SJSA1 (cell line): Measurements from ENCODE around the gene NFKBIL1. TPM values are rescaled to one million over a fixed set of nuclear protein-coding genes. Genes with fewer than 3 reads are reported as not detected.
"Not testable (repeated sequence)": the region's sequence is repeated elsewhere in the genome, so short reads cannot be mapped to it uniquely, and the experiment has no call there.

Source experiments
- DNase-seq, 2 experiments: peaks; one replicate each; pipeline ENCODE4 v3.0.0-alpha.2; 2015 to 2020; ENCODE audit warnings: low spot score in 2 of 2, low read depth in 1 of 2
- H3K27ac ChIP-seq: fragments of 250-450 bp; sonication (Bioruptor Pico); 2 replicates; pipeline ENCODE4 v1.5.1; 2020; ENCODE audit warnings: mild to moderate bottlenecking, moderate library complexity
- H3K27me3 ChIP-seq: fragments of 250-450 bp; sonication (Bioruptor Pico); replicated peaks from 2 replicates; pipeline ENCODE4 v1.5.1; 2020; ENCODE audit warnings: mild to moderate bottlenecking, moderate library complexity
- H3K36me3 ChIP-seq: fragments of 250-450 bp; sonication (Bioruptor Pico); 2 replicates; pipeline ENCODE4 v1.5.1; 2020; ENCODE audit warnings: mild to moderate bottlenecking
- H3K4me1 ChIP-seq: fragments of 250-450 bp; sonication (Bioruptor Pico); replicated peaks from 2 replicates; pipeline ENCODE4 v1.6.1; 2021; ENCODE audit warnings: mild to moderate bottlenecking
- H3K4me3 ChIP-seq: fragments of 250-450 bp; sonication (Bioruptor Pico); 2 replicates; pipeline ENCODE4 v1.5.1; 2020; ENCODE audit warnings: mild to moderate bottlenecking
- H3K9me3 ChIP-seq: fragments of 250-450 bp; sonication (Bioruptor Pico); replicated peaks from 2 replicates; pipeline ENCODE4 v1.5.1; 2020; ENCODE audit warnings: mild to moderate bottlenecking
- total RNA-seq: library from RNA; depleted of rRNA; stranded (reverse); fragments of >200 nt; shearing (Covaris generic); gene quantifications from 2 replicates; pipeline ENCODE4 v1.2.3, GENCODE V29; 2014

Gene NFKBIL1
- total RNA-seq, 1 experiment from 2014 or later: 21.0 TPM

GRCh38 chr6:31543639-31544038 lies 3.8 kb upstream of the NFKBIL1 start:
- H3K9me3 ChIP-seq: no peaks in the 10 kb centered on the region
- peaks cover 32% of the 10 kb centered on the region for H3K4me1 ChIP-seq
- H3K27ac ChIP-seq: no peak overlapping the region
- DNase-seq: no peak
- H3K27me3 ChIP-seq: no peaks in the 10 kb centered on the region
- no peak overlapping the region for H3K4me3 ChIP-seq
- peaks cover 34% of the 10 kb centered on the region for H3K36me3 ChIP-seq

- peaks cover 24% of the 10 kb centered on the region for H3K4me1 ChIP-seq
- H3K9me3 ChIP-seq: no peaks in the 10 kb centered on the region
- DNase-seq: no peak
- no peak overlapping the region for H3K4me3 ChIP-seq
- H3K27ac ChIP-seq: no peak overlapping the region
- no peaks in the 10 kb centered on the region for H3K27me3 ChIP-seq
- peaks cover 34% of the 10 kb centered on the region for H3K36me3 ChIP-seq
Measured at GRCh38 chr6:31544676-31545075, 2.7 kb upstream of the NFKBIL1 start.

DNA sequence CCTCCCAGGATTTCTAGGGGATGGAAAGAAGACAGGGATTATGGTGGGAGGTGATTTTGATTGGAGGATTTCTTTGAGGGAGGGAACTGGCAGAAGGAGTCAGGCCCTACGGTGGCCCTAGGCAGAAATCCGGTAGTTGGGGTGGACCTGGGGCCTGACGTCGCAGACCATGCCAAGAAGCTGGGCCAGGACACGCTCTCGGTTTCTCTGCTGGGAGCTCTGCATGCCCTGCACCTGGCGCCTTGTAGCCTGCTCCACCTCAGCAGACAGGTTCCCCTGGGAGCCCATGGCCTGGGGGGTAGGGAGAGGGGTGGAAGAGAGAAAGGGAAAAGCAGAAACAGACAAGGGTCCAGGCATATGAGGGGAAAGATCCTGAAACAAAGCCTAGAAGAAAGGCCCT lies 2.1 kb upstream of the NFKBIL1 start:
- Histone ChIP-seq H3K4me1 (peaks cover 17% of the 10 kb centered on the region), H3K36me3 (peaks cover 29% of the 10 kb centered on the region), H3K27ac (no peak overlapping the region), H3K9me3 (no peaks in the 10 kb centered on the region), H3K4me3 (no peak overlapping the region), H3K27me3 (no peaks in the 10 kb centered on the region)
- DNase-seq: no peak

- peak; percentile 87 to 89 for DNase-seq
- Histone ChIP-seq H3K27ac (peak within 1 kb of the TSS; percentile 59), H3K36me3 (peaks cover 26% of the 10 kb centered on the region), H3K9me3 (no peaks in the 10 kb centered on the region), H3K4me1 (peaks cover 16% of the 10 kb centered on the region), H3K27me3 (no peaks in the 10 kb centered on the region), H3K4me3 (peak within 1 kb of the TSS; percentile 36)
Measured at GRCh38 chr6:31546339-31546957, 960 bp upstream of the NFKBIL1 start, which contains the start of gene ATP6V1G2. Gene ATP6V1G2 (minus strand): TSS chr6:31546608. CDS start chr6:31546559, 49 bp downstream.

- DNase-seq: no peak
- Histone ChIP-seq H3K9me3 (no peaks in the 10 kb centered on the region), H3K27ac (peak overlapping the region; percentile 59), H3K27me3 (no peaks in the 10 kb centered on the region), H3K36me3 (peaks cover 33% of the 10 kb centered on the region), H3K4me1 (peaks cover 11% of the 10 kb centered on the region), H3K4me3 (peak overlapping the region; percentile 36)
Measured at GRCh38 chr6:31547727-31548543, 527 bp downstream of the NFKBIL1 start.

DNA sequence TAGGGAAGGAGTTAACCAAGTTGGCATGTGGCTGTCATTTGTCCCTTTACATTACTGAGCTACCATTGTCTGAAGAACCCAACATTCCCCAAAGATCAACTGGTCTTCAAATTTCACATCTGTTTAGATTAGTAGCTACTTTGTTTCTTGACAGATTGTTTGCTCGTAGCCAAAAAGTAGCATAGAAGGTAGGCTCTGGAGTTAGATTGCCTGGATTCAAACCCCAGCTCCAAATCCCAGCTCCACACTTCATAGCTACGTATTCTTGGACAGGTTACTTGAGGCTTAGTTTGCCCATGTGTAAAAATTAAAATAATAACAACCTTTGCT lies 1.1 kb downstream of the NFKBIL1 start:
- H3K9me3 ChIP-seq: no peaks in the 10 kb centered on the region
- H3K27ac ChIP-seq: no peak overlapping the region
- H3K27me3 ChIP-seq: no peaks in the 10 kb centered on the region
- H3K4me3 ChIP-seq: no peak overlapping the region
- no peak for DNase-seq
- peaks cover 9% of the 10 kb centered on the region for H3K4me1 ChIP-seq
- H3K36me3 ChIP-seq: peaks cover 39% of the 10 kb centered on the region

DNA sequence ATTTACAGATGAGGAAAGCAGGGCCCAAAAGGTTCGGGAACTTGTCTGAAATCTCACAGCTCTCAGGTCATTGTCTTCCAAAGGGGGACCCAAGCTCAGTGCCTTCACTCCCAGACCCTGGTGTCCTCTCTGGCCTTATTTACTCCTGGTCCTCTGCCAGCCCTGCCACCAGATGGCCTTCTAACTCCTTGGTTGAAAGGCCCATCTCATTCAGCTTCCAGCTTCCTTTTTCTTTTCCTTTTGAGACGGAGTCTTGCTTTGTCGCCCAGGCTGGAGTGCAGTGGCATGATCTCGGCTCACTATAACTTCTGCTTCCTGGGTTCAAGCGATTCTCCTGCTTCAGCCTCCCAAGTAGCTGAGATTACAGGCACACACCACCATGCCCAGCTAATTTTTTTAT lies 4.0 kb downstream of the NFKBIL1 start:
- H3K27me3 ChIP-seq, H3K9me3 ChIP-seq, H3K4me3 ChIP-seq, H3K4me1 ChIP-seq, H3K27ac ChIP-seq: not testable (repeated sequence)
- H3K36me3 ChIP-seq: peaks cover 46% of the 10 kb centered on the region
- DNase-seq: peak in 1 of 2 experiments; percentile 28

DNA sequence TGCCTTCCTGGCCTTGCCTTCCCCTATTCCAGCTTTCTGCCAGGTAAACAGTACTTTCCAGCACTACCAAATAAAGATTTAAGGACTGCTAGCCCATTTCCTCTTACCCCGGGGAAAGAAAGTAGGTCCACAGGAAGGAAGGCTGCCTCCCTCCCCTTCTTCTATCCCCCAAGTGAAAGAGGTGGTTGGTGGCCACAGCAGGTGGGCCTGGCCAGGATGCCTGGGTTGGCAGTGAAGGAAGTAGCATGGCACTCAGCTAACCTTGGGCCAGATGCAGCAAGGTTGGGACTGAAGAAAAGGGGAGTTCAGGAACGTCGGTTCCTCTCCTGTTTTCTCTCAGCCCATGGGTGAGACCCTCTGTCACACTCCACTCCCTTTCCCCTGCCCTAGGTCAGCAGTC lies 8.9 kb downstream of the NFKBIL1 start:
- DNase-seq: no peak
- Histone ChIP-seq H3K36me3 (peaks cover 51% of the 10 kb centered on the region), H3K4me1 (peaks cover 28% of the 10 kb centered on the region), H3K4me3 (no peak overlapping the region), H3K27ac (no peak overlapping the region), H3K9me3 (no peaks in the 10 kb centered on the region), H3K27me3 (no peaks in the 10 kb centered on the region)

GRCh38 chr6:31557443-31558317 lies 10.3 kb downstream of the NFKBIL1 start:
- no peak overlapping the region for H3K4me3 ChIP-seq
- no peak overlapping the region for H3K27ac ChIP-seq
- H3K4me1 ChIP-seq: peaks cover 28% of the 10 kb centered on the region
- no peaks in the 10 kb centered on the region for H3K9me3 ChIP-seq
- DNase-seq: no peak
- H3K27me3 ChIP-seq: no peaks in the 10 kb centered on the region
- peaks cover 47% of the 10 kb centered on the region for H3K36me3 ChIP-seq

DNA sequence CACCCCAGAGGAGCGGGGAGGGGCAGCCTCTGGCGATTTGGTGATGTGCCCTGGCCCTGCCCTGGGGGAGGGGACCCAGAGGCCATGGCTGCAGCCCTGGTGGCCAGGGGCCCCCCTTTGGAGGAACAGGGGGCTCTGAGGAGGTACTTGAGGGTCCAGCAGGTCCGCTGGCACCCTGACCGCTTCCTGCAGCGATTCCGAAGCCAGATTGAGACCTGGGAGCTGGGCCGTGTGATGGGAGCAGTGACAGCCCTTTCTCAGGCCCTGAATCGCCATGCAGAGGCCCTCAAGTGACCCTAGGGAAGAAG lies 10.9 kb downstream of the NFKBIL1 start:
- no peaks in the 10 kb centered on the region for H3K27me3 ChIP-seq
- no peaks in the 10 kb centered on the region for H3K9me3 ChIP-seq
- no peak overlapping the region for H3K27ac ChIP-seq
- H3K4me3 ChIP-seq: no peak overlapping the region
- peaks cover 34% of the 10 kb centered on the region for H3K4me1 ChIP-seq
- peaks cover 43% of the 10 kb centered on the region for H3K36me3 ChIP-seq
- DNase-seq: no peak

DNA sequence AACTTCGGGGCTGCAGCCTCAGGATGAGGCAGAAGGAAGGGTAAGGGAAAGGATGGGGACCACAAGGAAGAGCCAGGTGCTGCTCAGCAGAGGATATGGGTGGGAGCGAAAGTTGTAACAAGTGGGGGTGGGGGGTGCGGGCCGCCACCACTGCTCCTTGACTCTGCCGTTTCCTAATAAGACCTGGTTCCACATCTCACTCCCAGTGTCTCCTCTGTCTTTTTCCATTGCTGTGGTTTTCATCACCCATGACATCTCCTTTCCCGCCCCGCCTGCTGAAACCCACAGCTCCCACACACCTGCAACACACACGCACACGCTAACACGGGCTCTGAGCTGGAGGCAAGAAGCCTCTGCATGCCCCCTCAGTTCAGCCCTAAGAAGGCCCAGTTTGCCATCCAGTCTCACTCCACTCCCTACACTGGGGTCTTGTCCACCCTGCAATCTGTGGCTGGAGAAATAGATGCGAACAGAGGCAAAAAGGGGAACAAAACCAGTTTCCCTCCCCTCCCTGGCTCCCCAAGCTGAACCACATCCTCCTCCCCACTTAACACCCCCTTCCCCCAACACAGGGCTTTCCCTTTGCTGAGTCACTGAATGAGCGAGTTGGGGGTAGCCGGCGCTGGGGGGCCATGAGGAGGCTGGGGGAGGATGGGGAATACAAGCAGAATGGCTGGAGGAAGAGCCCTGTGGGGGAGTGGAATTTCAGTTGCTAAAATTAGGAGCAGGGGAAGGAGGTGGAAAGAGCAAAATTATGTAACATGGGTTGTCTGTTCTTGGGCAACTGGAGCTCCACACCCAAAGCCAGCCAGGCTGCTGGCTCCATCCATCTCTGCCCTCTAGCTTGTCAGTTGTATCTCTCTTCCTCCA lies 11.5 kb downstream of the NFKBIL1 start:
- Histone ChIP-seq H3K4me3 (no peak overlapping the region), H3K27me3 (no peaks in the 10 kb centered on the region), H3K27ac (peak overlapping the region; percentile 77; the same call in 1 of the 2 replicates), H3K36me3 (peaks cover 39% of the 10 kb centered on the region), H3K4me1 (peaks cover 39% of the 10 kb centered on the region), H3K9me3 (no peaks in the 10 kb centered on the region)
- DNase-seq: no peak

- H3K27me3 ChIP-seq: no peaks in the 10 kb centered on the region
- peaks cover 37% of the 10 kb centered on the region for H3K36me3 ChIP-seq
- H3K4me1 ChIP-seq: peaks cover 39% of the 10 kb centered on the region
- H3K9me3 ChIP-seq: no peaks in the 10 kb centered on the region
- H3K4me3 ChIP-seq: no peak overlapping the region
- H3K27ac ChIP-seq: peak overlapping the region; percentile 77
- DNase-seq: no peak
Measured at GRCh38 chr6:31559606-31559957, 12.2 kb downstream of the NFKBIL1 start.

DNA sequence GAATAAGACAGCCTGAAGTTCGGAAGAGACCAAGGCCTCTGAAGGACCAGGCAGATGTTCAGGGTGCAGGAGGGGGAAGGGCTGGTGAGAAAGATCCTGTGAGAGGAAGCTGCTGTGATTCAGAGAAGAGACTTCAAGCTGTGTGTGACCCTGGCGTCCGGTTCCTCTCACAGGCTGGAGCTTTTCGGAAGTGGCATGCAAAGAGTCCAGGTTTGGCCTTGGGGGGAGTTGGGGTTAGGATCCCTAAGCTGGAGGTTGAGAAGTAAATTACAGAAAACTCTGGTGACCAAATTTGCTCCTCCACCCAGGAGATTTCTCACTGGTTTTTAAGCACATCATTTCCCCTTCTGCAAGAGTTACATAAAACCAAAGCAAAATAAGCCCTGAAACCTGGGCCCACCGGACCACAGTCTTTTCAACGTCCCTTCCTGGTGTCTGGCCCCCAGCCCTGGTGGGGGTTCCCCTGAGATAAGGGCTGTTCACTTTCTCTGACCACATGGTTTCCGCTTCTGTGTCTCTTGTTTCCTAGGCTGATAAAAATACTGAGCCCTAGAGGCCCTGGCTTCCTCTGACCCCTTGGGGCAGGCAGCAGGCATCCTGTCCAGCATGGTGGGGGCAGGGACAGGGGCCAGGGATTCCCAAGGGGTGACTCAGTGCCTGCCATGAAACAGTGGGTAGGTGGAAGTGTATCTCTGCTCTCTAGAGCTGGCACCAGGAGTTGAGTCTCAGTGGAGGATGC lies 12.7 kb downstream of the NFKBIL1 start:
- peak; percentile 81 to 91 for DNase-seq
- H3K4me1 ChIP-seq: peaks cover 39% of the 10 kb centered on the region
- H3K9me3 ChIP-seq: no peaks in the 10 kb centered on the region
- H3K4me3 ChIP-seq: no peak overlapping the region
- peak overlapping the region; percentile 77 for H3K27ac ChIP-seq
- peaks cover 34% of the 10 kb centered on the region for H3K36me3 ChIP-seq
- no peaks in the 10 kb centered on the region for H3K27me3 ChIP-seq
